HG02852 (cell line): ENCODE measurements around the gene ADARB2.

Source experiments
- ATAC-seq: cut with Tn5 transposase; IDR thresholded peaks from one replicate; pipeline ENCODE4 v1.9.1; 2021; ENCODE audit warnings: mild to moderate bottlenecking, moderate library complexity; ENCODE audit not compliant: unreplicated experiment

Gene ADARB2

DNA sequence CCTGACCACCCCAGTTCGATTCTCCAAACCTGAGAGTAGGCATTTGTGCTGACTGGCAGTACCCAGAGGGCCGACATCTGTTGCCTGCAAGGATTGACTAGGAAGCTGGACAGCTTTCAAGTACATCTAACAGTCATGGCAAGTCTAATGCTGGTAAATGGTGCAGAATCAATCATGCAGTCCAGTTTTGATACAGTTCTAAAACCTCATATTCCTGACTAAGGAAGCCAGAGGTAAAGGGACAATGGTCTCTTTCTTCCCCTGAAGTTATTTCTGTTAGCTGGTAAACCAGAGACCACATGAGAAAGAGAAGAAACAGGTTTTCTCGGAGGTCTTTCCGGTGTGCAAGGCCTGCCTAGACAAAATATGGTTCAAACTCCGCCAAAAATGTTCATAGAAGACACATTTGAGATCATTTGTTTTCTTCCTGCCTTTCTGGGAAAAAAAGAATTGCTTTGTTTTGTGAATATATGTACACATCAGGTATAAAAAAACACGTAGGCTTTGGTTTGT, 584.0 kb downstream of the ADARB2 start:
- ATAC-seq = no peak

DNA sequence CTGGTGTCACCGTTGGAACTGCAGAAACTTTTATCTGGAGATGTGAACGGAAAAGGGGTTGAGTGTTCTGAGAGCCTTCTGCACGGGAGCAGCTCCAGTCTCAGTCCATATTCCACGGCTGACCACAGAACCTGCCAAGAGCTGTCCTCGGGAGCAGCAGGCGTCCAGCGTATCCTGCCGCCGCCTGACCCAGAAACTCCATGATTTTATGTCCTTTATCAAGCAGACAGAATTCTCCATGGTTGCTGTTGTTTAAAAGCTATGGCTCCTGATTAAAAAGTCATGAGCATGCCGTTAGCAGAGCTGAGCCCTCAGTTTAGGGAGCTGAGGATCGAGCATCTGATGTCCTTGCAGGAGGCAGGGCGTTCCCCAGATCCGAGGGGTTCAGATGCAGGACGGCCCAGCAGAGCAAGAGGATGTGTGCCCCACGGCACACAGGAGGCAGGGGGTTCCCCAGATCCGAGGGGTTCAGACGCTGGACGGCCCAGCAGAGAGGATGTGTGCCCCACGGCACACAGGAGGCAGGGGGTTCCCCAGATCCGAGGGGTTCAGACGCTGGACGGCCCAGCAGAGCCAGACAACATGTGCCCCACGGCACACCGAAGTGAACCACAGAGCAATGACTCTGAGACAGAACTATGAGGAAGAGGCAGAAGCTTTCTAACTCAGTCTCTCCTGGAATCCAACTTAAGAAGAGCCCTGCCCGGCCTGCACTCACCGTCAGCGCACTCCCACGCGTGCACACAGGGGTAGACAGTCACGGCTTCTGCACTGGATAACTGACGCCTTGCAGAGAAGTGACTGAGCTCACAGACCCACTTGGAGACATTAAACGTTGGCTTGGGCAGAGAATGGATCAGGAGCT, 584.7 kb downstream of the ADARB2 start:
- ATAC-seq = no peak

DNA sequence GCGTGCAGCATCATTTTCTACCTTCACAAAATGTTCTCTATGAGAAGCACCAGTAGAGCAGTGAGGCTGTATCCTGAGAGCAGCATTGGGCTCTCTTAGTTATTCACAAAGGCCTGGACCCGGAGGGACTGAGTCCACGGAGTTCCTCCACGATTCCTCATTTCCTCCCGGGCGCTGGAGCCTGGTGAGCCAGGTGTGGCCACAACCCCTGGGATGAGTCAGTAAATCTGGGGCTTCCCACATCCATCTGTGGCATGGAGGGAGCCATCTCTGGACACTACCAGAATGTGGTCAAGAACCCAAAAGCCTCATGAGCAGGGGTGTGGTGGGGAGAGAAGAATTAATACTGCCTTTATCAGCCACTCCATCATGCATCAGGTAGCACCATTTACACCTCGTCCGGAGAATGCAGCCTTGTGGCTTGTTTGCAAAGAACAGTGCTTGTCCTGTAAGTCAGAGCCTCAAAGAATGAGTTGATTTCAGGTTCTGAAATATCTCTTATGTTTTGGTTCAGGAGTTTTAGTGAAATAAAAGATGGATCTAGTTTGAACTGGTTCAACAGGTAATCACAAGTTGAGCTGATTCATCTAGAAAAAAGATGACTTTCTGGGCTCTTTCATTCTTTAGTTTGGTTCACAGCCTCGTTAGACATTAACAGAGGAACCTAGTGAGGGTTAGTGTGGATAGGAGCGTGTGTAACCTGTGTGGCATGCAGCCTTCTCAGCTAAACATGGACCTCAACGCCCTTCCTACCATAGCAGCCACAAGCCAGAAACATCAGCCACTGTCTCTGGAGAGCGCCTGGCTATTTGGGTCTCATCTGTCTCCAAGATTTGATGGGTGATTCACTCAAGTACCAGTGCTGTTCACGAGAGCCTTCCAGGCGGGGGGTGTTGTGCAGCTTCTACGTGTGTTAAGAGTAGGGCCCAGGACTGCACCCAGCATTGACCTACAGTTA, 586.0 kb downstream of the ADARB2 start:
- no peak for ATAC-seq

DNA sequence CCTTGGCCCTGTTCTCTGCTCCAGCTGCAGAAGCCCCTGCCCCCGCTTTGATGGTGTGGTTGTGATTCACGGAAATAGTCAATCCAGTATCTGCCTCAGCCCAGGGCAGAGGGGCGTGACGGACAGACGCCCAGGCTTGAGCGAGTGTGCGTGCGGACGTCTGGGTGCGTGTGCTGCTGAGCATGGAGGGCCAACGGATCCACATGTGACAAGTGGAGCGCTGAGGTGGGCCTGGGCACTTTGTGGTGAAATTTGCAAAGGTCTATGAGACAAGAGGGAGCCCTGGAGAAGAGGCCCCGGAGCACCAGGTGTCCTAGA, 586.7 kb downstream of the ADARB2 start:
- no peak for ATAC-seq

DNA sequence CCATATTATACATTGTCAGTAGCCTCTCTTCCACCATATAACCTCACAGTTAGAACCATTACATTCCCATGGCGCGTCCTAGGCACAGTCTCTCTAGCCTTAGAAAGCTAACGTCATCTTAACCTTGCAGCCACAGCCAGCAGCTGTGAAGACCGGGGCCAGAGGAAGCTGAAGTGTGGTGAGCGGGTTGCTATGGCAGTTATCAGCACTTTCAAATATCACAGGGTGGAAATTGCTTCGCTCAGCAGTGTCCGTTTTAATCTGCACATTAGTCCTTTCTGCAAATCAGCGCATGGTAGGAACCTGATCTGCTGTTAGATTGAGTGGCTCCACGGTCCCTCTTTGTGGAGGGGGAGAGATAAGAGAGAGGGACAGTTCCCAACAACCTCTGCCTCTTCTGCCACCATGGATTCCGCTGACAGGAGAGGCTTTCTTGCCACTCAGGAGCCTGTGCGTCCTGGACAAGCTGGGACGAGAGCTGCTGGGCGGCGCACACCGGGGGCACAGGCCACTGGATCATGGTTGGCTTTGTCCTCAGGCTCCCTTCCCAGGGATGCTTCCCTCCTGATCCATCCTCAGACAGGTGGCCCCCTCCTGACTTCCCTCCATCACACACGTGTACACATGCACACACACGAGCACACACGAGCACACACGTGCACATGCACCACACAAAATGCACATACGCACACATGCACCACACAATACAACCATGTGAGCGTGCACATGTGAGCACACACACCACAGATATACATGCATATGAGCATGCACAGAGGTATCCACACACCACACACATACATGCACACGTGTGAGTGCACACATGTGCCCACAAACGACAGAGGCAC, 587.3 kb downstream of the ADARB2 start:
- ATAC-seq = no peak

GRCh38 chr10:1148855-1149605, 588.3 kb downstream of the ADARB2 start:
- ATAC-seq = no peak

DNA sequence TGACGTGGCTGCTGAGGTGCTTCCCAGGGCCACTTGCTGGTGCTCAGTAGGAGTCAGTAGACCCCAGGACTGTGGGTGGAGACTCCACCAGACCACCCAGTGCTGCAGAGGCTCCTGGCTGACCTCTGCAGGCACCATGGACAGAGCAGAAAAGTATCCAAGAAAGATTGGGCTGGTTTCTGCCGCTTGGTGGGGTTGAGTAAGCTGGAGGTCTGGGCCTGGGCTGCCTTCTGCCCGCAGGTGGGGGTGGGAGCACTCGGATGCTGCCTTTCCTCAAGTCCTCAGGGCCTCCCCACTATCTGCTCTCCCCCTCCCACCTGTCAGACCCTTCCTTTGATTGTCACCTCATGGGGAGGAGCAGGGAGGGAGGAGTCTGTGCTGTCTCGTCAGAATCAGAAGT, 589.5 kb downstream of the ADARB2 start:
- no peak for ATAC-seq

DNA sequence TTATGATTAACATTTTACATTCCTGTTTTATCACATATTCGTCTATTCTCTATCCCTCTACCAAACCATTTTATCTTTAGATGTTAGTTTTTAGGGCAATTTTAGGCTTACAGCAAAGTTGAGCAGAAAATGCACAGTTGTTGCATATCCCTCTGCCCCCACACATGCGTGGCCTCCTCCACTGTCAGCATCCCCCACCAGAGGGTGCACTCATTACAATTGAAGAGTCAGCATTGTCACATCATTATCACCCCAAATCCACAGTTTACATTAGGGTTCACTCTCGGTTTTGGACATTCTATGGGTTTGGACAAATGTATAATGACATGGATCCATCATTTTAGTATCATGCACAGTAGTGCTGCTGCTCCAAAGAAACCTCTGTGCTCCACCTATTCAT, 594.7 kb downstream of the ADARB2 start:
- ATAC-seq = no peak

DNA sequence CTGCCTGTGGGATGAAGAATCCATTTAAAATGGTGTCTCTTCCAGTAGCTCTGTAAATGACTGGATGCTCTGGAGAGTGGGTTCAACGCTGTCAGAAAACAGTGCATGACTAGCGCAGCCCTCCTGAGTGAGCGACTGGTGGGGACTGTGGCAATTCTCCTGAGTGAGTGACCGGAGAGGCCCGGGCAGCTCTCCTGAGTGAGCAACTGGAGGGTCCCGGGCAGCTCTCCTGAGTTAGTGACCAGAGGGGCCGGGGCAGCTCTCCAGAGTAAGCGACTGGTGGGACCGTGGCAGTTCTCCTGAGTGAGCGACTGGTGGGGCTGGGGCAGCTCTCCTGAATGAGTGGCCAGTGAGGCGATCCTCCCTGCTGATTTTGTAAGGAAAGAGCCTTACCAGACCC, 595.6 kb downstream of the ADARB2 start:
- no peak for ATAC-seq

- no peak for ATAC-seq
Measured at GRCh38 chr10:1141261-1141660, 596.1 kb downstream of the ADARB2 start.

DNA sequence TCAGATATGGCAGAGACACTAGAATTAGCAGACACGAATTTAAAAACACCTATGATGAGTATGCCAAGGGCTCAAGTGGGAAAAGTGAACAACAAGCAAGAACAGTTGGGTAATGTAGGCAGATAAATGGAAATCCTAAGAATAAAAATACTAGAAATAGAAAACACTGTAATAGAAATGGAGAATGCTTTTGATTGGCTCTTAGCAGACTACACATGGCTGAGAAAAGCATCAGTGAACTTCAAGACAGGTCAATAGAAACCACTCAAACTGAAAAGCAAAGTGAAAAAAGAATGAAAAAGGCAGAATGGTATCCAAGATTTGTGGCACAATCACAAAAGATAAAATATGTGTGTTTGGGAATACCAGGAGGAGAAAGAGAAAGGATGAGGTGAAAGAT, 598.8 kb downstream of the ADARB2 start:
- ATAC-seq = no peak

DNA sequence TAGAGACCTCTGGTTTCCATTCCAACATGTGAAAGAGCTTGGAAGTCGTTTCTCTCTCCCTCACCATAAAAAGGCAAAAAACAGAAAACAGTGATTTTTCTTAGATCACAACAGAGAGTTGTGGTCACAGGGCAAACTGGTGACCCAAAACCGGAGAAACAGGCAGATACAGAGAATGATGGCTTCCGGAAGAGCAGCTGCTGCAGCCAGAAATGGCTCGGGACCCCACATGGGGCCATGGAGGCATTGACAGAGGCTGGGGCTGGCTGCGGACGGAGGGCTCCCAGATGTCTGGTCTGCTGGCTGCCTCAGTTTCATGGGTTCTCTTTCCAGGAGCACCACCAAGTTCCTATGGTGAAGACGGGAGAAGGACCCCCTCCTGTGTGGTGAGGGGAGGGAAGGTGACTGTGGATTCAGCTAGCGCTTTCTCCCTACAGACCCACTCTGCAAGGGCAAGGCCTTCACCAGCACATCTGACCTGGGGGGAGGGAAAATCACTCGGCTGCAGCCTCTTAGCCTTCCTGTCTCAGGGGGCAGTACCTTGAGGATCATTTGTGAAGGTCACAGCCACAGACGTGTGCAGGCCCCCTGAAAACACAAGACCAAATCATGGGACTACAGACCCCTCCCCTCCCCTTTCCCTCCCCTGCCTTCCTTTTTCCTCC, 599.7 kb downstream of the ADARB2 start:
- ATAC-seq = no peak

- ATAC-seq = no peak
Measured at GRCh38 chr10:1136268-1136667, 601.1 kb downstream of the ADARB2 start.

- no peak for ATAC-seq
Measured at GRCh38 chr10:1134156-1134555, 603.2 kb downstream of the ADARB2 start.

DNA sequence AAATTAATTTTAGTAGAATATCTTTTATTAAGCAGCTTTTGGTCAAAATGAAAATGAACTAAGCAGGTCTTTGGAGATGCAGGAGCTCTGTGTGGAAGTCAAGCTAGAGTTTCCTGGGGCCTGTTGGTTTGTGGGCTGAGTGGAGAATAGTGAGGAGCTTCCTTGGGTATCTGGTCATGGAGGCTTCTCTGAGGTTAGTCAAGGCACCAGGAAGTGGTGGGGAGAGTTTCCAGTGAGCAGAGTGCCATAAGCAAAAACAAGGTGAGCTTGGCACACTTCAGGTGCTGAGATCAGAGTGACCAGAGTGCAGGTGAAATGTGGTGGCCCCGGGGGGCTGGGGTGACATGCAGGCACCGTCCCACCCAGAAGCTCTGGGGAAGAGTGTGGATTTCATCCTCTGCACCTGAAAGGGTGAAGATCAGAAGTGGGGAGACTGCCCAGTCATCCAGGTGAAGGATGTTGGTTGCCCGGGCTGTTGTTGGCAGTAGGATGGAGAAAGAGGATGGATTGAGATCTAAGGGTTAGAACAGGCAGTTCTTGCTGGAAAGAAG, 603.8 kb downstream of the ADARB2 start:
- no peak for ATAC-seq

GRCh38 chr10:1132584-1132983, 604.7 kb downstream of the ADARB2 start:
- ATAC-seq = no peak

- ATAC-seq = no peak
Measured at GRCh38 chr10:1130995-1131790, 606.1 kb downstream of the ADARB2 start.

- no peak for ATAC-seq
Measured at GRCh38 chr10:1130226-1130625, 607.1 kb downstream of the ADARB2 start.

DNA sequence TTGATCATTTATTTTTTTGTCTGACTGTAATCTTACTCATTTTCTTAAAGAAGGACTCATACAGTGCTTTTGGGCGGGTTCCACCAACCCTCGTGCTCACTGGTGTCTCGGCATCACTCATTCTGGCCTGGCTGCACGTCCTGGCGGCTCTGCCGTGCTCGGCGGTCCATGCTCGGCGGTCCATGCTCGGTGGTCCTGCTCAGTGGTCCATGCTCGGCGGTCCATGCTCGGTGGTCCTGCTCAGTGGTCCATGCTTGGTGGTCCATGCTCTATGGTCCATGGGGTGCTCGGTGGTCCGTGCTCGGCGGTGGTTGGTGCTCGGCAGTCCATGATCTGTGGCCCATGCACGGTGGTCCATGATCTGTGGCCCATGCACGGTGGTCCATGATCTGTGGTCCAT, 608.7 kb downstream of the ADARB2 start:
- no peak for ATAC-seq
